CD14-positive monocyte (primary cell): Measurements from ENCODE around the gene AMTN. TPM values are rescaled to one million over a fixed set of nuclear protein-coding genes. Genes with fewer than 3 reads are reported as not detected.

Source experiments
- DNase-seq, 3 donors: peaks; one replicate each; pipeline ENCODE4 v3.0.0-alpha.2; 2011 to 2022
- H2AFZ ChIP-seq: 2 replicates; pipeline ENCODE4 v1.6.0; 2012; ENCODE audit warnings: mild to moderate bottlenecking, low read depth, low read length, inconsistent platforms; ENCODE audit not compliant: insufficient read depth, poor library complexity, severe bottlenecking
- H3K27ac ChIP-seq, 2 donors: 1 replicate in 1 of 2; 2 replicates in 1 of 2; pipeline ENCODE4 v1.5.1; 2012 to 2013; ENCODE audit warnings: low read length in 2 of 2, control low read depth in 1 of 2, inconsistent platforms in 1 of 2, low read depth in 1 of 2, mild to moderate bottlenecking in 1 of 2
- H3K27me3 ChIP-seq, 2 donors: one replicate each; pipeline versions ENCODE4 v1.6.0 to v1.6.1; 2011 to 2013; ENCODE audit warnings: low read length in 2 of 2; ENCODE audit not compliant: control insufficient read depth in 2 of 2, insufficient read depth in 2 of 2
- H3K36me3 ChIP-seq, 2 donors: replicated peaks in 1 of 2; 1 replicate in 1 of 2; 2 replicates in 1 of 2; pipeline versions ENCODE4 v1.5.1 to v1.6.1; 2012 to 2013; ENCODE audit warnings: low read length in 2 of 2, control low read depth in 1 of 2, inconsistent platforms in 1 of 2, mild to moderate bottlenecking in 1 of 2; ENCODE audit not compliant: insufficient read depth in 2 of 2, control insufficient read depth in 1 of 2
- H3K4me1 ChIP-seq, 2 donors: 1 replicate in 1 of 2; 2 replicates in 1 of 2; pipeline versions ENCODE4 v1.5.1 to v1.6.1; 2012 to 2013; ENCODE audit warnings: low read length in 2 of 2, control low read depth in 1 of 2, inconsistent platforms in 1 of 2, mild to moderate bottlenecking in 1 of 2, moderate library complexity in 1 of 2; ENCODE audit not compliant: insufficient read depth in 2 of 2, control insufficient read depth in 1 of 2
- H3K4me2 ChIP-seq: replicated peaks from 2 replicates; pipeline ENCODE3; 2012; ENCODE audit warnings: low read length, moderate library complexity, mild to moderate bottlenecking; ENCODE audit not compliant: poor library complexity, severe bottlenecking; ENCODE audit errors: extremely low read depth
- H3K4me3 ChIP-seq, 3 experiments: fragments of 200-600 bp in 1 of 3; sonication (generic) in 1 of 3; replicated peaks in 1 of 3; 1 replicate in 2 of 3; 2 replicates in 1 of 3; pipeline ENCODE4 v1.5.1; 2011 to 2013; ENCODE audit warnings: low read length in 3 of 3, mild to moderate bottlenecking in 3 of 3, control low read depth in 2 of 3, low read depth in 2 of 3, inconsistent platforms in 1 of 3, moderate library complexity in 1 of 3
- H3K79me2 ChIP-seq: 2 replicates; pipeline ENCODE4 v1.6.0; 2012; ENCODE audit warnings: mild to moderate bottlenecking, control low read depth, inconsistent platforms, low read length, moderate library complexity; ENCODE audit not compliant: insufficient read depth
- H3K9ac ChIP-seq: 2 replicates; pipeline ENCODE4 v1.6.0; 2017; ENCODE audit warnings: low read length, mild to moderate bottlenecking; ENCODE audit not compliant: insufficient read depth, poor library complexity, severe bottlenecking
- H3K9me3 ChIP-seq, 2 donors: replicated peaks in 1 of 2; 1 replicate in 1 of 2; 2 replicates in 1 of 2; pipeline versions ENCODE4 v1.5.1 to v1.6.1; 2012 to 2013; ENCODE audit warnings: low read length in 2 of 2, control low read depth in 1 of 2; ENCODE audit not compliant: control insufficient read depth in 1 of 2, insufficient read depth in 1 of 2
- H4K20me1 ChIP-seq: 2 replicates; pipeline ENCODE4 v1.6.0; 2012; ENCODE audit warnings: mild to moderate bottlenecking, low read length, control low read depth, moderate library complexity; ENCODE audit not compliant: insufficient read depth
- H3K27ac Mint-ChIP-seq, 7 donors: one replicate each; pipeline ENCODE4 v1.8.0; 2020; ENCODE audit warnings: mild to moderate bottlenecking in 7 of 7, mixed read lengths in 7 of 7, moderate library complexity in 6 of 7, inconsistent platforms in 2 of 7
- H3K27me3 Mint-ChIP-seq, 3 donors: one replicate each; pipeline ENCODE4 v1.8.0; 2021 to 2022; ENCODE audit warnings: low read depth in 3 of 3, mild to moderate bottlenecking in 3 of 3, mixed read lengths in 3 of 3, moderate library complexity in 3 of 3, inconsistent platforms in 1 of 3
- H3K36me3 Mint-ChIP-seq, 2 donors: one replicate each; pipeline ENCODE4 v1.8.0; 2020; ENCODE audit warnings: mixed read lengths in 2 of 2, inconsistent platforms in 1 of 2, mild to moderate bottlenecking in 1 of 2
- H3K4me1 Mint-ChIP-seq: one replicate; pipeline ENCODE4 v1.8.0; 2020; ENCODE audit warnings: mild to moderate bottlenecking, mixed read lengths
- H3K4me3 Mint-ChIP-seq, 2 donors: one replicate each; pipeline ENCODE4 v1.8.0; 2020; ENCODE audit warnings: mild to moderate bottlenecking in 2 of 2, mixed read lengths in 2 of 2, moderate library complexity in 1 of 2
- H3K9me3 Mint-ChIP-seq, 7 donors: one replicate each; pipeline ENCODE4 v1.8.0; 2020 to 2022; ENCODE audit warnings: mixed read lengths in 7 of 7, mild to moderate bottlenecking in 6 of 7, moderate library complexity in 6 of 7, inconsistent platforms in 2 of 7
- WGBS: methylation state at CpG from one replicate; pipeline ENCODE4 v1.1.5; 2013; ENCODE audit warnings: missing lambda C conversion rate; ENCODE audit not compliant: insufficient coverage; 5-methylcytosine and 5-hydroxymethylcytosine counted together
- intact Hi-C, 2 donors: fragments of 100-400 bp; cut with micrococcal nuclease; formaldehyde crosslinking; loops; one replicate each; pipeline versions ENCODE4 v1.15.0 to v1.15.1; 2023
- polyA plus RNA-seq, 3 donors: library from polyadenylated mRNA; depleted of rRNA in 1 of 3; unstranded in 2 of 3; stranded (reverse) in 1 of 3; fragments of 300-500 nt in 2 of 3; fragments of >200 nt in 1 of 3; fragmentation: Illumina TruSeq in 2 of 3; gene quantifications; 1 replicate in 2 of 3; 2 replicates in 1 of 3; pipeline ENCODE4 v1.2.3, GENCODE V29; 2012 to 2021
- TF ChIP-seq, protein P1 (sequence below): fragments of 200-600 bp; IDR thresholded peaks from one replicate; pipeline ENCODE4 v1.8.0; 2022; ENCODE audit warnings: antibody characterized with exemption, mild to moderate bottlenecking

Gene AMTN
- polyA plus RNA-seq, 3 donors: not detected

DNA sequence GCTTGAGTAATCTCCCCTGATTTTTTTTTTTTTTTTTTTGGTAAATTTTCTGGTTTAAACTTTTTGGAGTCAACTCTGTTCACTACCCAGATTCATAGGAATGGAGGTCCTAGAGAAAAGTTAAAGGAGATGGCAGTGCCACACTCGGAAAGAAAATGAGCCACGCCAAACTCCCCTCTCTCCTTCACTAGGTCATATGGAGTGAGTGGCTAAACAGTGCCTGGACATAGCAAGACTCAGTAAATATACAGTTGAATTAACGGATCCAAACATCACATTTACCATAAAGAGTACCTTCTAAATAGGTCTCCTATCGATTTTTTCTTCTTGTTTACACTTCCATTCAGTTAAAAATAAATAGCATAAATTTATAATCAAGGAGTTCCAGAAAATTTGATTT lies 13.6 kb upstream of the AMTN start:
- H3K27ac ChIP-seq: no peak overlapping the region
- Mint-ChIP-seq H3K36me3 (no peaks in the 10 kb centered on the region), H3K4me3 (no peak overlapping the region), H3K27me3 (peaks cover 2 to 5% (median 3%) of the 10 kb centered on the region in 3 donors), H3K27ac (no peak overlapping the region), H3K4me1 (no peaks in the 10 kb centered on the region), H3K9me3 (no peaks in the 10 kb centered on the region)
- H3K9me3 ChIP-seq: no peaks in the 10 kb centered on the region
- no peak overlapping the region for H2AFZ ChIP-seq
- no peak overlapping the region for H3K9ac ChIP-seq
- no peak for DNase-seq
- H3K36me3 ChIP-seq: no peaks in the 10 kb centered on the region
- no peaks in the 10 kb centered on the region for H3K79me2 ChIP-seq
- no peaks in the 10 kb centered on the region for H3K27me3 ChIP-seq
- no peaks in the 10 kb centered on the region for H3K4me1 ChIP-seq
- H4K20me1 ChIP-seq: no peaks in the 10 kb centered on the region
- intact Hi-C loops: loop anchor here in 1 of 2 donors (5.0 kb wide), 1 partner anchor 812 kb away; no protein-coding TSS in a partner anchor
- WGBS: no CpG with 5 or more reads among the region's 4 CpGs
- TF ChIP-seq, protein P1, sequence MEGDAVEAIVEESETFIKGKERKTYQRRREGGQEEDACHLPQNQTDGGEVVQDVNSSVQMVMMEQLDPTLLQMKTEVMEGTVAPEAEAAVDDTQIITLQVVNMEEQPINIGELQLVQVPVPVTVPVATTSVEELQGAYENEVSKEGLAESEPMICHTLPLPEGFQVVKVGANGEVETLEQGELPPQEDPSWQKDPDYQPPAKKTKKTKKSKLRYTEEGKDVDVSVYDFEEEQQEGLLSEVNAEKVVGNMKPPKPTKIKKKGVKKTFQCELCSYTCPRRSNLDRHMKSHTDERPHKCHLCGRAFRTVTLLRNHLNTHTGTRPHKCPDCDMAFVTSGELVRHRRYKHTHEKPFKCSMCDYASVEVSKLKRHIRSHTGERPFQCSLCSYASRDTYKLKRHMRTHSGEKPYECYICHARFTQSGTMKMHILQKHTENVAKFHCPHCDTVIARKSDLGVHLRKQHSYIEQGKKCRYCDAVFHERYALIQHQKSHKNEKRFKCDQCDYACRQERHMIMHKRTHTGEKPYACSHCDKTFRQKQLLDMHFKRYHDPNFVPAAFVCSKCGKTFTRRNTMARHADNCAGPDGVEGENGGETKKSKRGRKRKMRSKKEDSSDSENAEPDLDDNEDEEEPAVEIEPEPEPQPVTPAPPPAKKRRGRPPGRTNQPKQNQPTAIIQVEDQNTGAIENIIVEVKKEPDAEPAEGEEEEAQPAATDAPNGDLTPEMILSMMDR: no peak
- H3K4me3 ChIP-seq: no peak overlapping the region
- no peak overlapping the region for H3K4me2 ChIP-seq

DNA sequence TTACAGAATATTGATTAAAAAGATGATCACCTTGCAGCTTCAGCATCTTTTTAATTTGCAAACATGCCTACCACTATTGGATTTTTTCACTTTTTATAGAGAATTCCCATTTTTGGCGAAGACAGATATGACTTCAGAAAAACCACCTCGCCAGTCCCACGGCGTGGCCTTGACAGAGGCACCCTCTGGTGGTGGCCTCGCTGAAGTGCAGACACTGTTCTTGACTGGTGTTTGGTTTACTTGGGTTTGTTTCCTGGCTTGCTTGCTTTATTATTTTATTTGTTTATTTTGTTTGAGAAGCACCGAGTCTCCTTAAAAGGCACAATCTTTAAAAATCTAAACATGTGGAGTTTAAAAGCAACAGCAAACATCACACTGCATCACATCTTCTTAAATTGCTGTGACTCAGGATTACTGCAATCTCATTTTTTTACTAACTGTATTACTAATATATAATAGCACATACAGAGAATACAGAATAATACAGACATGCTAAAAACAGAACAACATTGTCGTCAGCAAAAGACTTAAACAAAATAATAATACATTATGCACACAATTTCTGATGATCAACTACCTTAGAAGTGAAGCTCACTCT lies 13.1 kb upstream of the AMTN start:
- H3K27me3 ChIP-seq: no peaks in the 10 kb centered on the region
- DNase-seq: peak; percentile 0 to 16 (median 14)
- H3K36me3 ChIP-seq: no peaks in the 10 kb centered on the region
- WGBS: 0% methylated on average over 2 of the region's 7 CpGs
- Mint-ChIP-seq H3K4me3 (no peak overlapping the region), H3K4me1 (no peaks in the 10 kb centered on the region), H3K36me3 (no peaks in the 10 kb centered on the region), H3K27me3 (peaks cover 2 to 5% (median 3%) of the 10 kb centered on the region in 3 donors), H3K27ac (no peak overlapping the region), H3K9me3 (no peaks in the 10 kb centered on the region)
- H3K27ac ChIP-seq: no peak overlapping the region
- H3K79me2 ChIP-seq: no peaks in the 10 kb centered on the region
- TF ChIP-seq, protein P1: peak; percentile 93
- H2AFZ ChIP-seq: no peak overlapping the region
- H3K9me3 ChIP-seq: no peaks in the 10 kb centered on the region
- H3K4me3 ChIP-seq: no peak overlapping the region
- no peak overlapping the region for H3K4me2 ChIP-seq
- no peaks in the 10 kb centered on the region for H4K20me1 ChIP-seq
- intact Hi-C loops: loop anchor here in 1 of 2 donors (5.0 kb wide), 1 partner anchor 813 kb away; no protein-coding TSS in a partner anchor
- H3K9ac ChIP-seq: no peak overlapping the region
- no peaks in the 10 kb centered on the region for H3K4me1 ChIP-seq
